Activated CD4-positive, alpha-beta T cell treated with anti-CD3 and anti-CD28 coated beads, Interleukin-2, Interleukin-4, amounts not matched to agents 100 ng/mL and 50 ng/mL, durations not matched to agents 16 hours and 8 hours (primary cell): ENCODE data around the gene GMDS.

Experiments used
- DNase-seq: peaks from one replicate; pipeline ENCODE4 v3.0.0-alpha.2; 2020; ENCODE audit warnings: low spot score

The GMDS gene

DNA sequence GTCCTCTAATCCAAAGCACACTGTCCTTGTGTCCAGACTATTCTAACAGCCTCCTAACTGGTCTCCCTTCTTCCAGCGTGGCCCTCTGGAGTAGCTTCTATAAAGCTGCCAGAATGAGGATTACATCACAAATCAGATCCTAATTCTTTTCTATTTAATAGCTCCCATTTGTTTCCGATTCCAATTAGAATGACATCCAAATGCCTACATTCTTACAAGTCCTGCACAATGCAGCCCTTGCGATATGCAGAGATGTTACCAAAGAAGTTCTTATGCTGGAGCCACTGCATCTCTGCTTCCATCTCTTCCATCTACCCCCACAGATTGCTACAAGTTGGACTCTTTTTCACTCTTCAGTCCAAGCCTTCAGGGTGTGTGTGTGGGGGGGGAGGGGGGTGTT, 40.0 kb downstream of the GMDS start:
- DNase-seq, result no peak

DNA sequence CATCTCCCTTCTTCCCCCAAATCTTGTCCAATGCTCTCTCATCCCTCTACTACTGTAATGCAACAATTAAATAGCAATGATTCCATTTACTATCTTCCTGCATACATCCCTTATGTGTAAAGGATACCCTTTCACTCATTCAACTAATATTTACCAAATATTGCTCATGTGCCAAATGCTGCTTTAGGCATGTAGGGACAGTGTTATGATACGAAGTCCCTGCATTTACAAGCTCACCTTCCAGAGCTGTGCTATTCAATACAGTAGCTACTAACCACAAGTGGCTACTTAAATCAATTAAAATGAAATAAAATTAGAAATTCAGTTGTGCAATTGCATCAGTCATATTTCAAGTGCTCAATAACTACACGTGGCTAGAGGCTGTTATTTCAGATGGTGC, 41.1 kb downstream of the GMDS start:
- no peak for DNase-seq

DNA sequence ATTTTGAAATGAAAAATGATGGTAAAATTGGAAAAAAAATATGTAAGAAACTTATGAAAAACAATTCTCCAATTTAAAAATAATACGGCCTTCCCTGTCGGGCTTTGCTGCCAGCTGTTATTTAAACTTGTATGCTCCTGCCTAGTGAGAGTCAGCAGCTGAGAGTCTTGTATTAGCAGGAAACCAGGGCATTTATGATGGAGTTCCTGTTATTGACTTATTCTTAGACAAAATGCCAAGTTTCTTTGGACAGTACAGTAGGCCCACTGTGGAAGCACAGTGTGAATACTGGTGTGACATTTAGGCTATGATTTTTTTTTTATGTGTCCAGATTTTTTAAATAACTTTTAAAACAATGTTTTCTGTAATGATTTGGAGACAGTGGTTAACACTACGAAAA, 42.1 kb downstream of the GMDS start:
- no peak for DNase-seq

DNA sequence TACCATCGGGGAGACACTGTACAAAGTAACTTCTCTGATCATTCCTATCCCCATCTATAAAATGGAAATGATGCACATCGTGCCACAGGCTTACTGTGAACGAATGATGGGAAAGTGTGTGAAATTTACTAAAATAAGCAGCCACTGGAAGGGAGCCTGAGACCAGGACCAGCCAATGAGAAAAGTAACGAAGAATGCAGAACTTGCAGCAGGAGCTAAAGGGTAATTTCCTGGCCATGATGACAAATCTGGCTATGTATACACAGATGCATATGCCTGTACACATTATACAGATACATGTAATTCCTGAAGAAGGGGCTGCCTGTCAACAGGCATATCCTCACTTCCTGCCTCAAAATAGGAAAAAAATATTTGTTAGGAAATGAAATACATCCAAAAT, 47.4 kb downstream of the GMDS start:
- DNase-seq, result no peak

DNA sequence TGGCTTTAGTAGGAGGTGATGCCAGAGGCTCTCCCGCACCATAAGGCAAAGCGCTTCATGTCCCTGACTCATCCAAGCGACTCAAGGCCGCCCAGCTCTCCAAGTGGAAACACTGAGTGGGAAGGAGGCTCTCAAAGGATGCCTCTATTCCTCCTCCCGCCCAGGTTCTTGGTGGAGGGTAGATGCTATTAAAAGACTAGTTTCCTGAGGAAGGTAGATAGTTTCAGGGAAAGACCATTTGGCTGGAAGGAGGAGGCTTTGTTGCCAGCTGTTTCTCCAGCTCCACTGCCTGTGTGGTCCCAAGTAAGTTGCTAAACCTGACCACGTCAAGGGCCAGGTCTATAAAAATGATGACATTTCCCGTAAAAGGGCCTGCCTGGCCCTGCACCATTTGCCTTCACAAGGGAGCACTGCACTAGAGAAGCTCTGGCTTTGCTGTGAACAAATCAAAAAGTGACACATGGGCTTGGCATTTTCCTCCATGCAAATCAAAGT, 48.2 kb downstream of the GMDS start:
- no peak for DNase-seq

DNA sequence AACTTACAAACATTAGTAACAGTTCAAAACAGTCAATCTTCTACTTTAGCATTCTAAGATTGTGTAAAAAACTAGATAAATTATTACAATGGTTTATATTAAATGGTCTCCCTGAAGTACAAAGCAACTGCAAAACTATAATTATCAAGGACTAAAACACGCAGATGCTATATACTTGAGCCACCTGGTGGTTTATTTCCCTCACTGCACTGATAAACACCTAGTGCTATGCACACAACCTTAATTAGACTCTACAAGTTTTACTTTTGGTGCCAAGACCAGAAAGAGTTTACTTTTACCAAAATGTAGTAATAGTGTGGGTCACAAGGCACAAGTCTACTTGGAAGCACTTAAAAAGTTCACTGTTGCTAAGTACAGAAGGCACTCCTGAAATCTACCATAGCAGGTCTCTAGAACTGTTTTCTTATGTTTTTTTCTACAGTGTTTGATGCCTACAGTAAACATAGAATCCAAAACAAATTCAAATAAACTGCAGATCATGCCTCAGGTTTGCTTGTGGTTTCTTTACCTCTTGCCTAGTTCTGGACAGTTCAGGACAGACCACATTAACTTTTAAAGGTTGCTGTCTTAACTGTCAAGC, 49.2 kb downstream of the GMDS start:
- peak; percentile 46 for DNase-seq

DNA sequence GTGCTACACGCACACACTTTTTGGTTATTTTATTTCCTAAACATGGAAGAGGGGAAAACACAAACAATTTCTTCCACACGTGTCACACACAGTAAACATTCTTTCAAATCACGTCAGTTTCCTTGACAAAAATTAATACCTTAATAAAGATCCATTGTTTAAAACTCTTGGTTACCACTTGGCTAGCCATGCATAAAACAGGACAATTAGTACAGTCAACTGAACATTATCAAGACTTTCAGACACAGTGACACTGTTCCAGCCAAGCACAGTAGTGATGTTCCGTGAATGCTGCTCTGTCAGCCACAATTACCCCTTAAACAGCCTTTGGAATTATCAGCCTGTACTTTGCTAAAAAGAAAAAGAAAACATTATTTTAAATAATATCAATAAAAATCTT, 50.8 kb downstream of the GMDS start:
- DNase-seq, result no peak

DNA sequence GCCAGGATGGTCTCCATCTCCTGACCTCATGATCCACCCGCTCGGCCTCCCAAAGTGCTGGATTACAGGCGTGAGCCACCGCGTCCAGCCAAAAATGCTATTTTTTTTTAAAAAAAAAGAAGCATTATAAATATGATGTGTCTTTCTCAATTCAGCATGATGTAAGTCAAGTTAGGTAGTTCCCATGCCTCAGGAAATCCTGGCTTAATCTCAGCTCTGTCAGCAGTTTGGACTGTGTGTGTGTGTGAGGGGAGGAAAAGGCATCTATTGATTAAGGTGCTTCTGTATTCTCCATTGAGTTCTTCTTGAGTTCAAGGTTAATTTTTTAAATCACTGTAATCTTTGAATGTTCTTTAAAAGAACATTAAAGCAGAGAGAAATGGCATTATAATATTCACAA, 51.5 kb downstream of the GMDS start:
- DNase-seq, result no peak

DNA sequence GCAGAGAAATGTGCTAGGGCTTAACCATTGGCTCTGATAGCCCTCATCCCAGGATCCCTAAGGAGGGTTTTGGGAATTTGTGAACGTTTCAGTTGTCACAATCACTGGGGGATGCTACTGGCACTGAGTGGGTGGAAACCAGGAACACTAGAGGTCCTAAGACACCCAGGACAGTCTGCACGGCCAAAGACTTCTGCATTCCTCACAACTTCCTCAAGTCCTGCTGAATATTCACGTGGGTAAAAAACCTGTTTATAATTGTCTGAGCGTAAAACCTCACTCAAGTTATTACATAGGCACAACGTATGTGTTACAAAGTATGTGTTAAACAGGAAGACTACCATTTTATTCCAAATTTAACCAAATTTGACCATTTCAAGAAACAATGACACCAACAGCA, 52.4 kb downstream of the GMDS start:
- DNase-seq, result no peak

DNA sequence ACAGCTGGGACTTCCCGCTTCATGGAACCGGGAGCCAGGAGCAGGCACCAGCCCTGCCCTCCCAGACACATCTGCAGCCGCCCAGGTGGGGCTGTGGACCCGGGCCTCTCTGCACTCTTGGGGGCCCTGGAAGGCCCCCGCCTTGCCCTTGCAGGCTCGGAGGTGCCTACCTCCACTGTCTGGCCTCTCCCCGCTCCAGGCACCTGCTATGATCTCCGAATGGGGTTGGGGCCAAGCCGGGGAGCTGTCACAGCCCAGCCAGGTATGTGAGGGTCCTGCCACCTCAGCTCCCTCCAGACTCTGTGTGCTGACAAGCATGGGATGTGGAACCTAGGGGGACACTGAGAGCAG, 54.0 kb downstream of the GMDS start:
- no peak for DNase-seq

DNA sequence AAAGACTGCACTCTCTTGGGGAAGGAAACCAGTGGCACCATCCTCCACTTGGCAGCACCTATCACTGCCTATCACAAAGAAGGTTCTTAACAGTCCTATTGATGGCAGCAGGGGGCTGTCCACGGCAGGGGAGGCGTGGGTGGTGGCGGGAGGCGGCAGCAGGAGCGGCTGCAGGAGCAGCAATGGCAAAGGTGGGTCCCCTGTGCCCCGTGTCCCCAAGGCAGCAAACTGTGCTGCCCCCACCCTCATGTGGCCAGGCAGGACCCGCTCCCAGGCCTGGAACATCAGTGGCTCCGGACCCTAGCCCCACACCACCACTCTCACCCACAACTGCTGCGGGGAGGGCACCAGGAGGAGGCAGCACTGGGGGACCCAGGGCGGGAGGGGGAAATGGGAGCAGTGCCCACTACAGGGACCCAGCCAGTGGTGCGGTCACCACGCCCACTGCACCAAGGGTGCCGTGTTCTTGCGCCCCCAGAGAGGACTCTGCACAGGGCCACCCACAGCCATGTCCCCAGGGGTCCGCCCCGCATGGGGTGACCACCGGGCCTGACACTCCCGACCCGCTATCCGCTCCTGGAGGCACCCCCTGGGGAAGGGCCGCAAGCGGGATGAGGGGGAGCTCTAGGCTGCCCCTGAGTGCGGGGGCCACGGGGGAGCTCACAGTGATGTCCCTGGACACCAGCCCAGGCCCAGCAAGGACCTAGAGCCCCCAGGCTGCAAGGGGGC, 54.6 kb downstream of the GMDS start:
- no peak for DNase-seq

DNA sequence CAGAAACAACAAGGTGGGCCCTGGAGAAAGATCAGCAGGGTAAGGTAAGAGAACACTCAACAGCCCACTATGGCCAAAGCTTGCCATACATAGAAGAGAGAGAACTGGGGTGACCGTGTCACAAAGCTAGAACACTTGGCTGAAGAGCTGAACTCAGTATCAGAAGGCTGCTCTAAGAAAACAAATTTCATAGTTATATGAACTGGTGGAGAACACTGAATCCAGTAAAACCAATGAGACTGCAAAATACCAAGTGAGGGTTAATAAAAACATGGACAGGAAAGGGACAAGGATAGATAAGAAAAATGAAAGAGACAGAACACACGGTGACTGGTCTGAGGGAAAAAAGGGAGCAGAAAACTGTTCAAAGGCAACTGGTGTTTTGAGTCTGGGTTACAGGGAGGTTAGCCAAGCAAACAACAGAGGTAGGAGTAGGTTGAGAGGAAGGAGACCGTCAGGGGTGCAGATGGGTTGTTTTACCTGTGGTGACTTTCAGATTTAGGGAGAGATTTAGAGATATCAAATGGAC, 56.5 kb downstream of the GMDS start:
- no peak for DNase-seq

DNA sequence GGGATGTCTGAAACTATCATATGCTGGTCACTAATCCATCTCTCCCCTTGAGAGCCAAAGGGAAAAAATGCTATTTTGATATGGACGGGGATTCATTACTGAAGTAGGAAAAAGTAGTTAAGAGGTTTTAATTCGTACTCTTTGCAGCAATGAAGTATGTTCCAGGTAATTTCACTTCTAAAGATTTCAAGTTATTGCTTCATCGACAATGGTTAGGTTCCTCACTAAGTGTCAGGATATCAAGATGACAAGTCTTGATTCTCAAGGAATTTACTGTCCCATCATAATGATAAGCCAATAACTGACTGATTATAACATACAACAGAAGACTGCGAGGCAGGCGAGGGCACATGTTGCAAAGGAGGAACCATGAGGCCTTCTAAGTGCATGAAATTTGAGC, 57.0 kb downstream of the GMDS start:
- no peak for DNase-seq

DNA sequence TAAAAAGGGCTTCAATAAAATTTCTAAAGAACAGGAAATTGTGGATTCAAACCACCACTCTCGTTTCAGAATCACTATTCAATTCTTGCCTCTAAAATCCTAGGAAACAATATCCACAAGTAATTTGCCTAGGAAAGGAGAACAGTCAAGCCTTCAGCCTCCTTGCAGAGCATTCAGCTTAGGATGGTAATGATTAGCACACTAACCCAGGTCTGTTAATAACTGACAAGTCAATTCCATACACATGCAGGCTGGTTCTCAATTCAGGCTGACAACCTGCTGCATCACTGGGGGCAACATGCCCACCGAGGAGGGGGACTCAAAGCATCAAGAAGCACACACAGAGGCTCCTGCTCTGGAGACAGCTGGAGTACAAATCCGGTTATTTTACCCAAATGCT, 57.6 kb downstream of the GMDS start:
- DNase-seq, result no peak

DNA sequence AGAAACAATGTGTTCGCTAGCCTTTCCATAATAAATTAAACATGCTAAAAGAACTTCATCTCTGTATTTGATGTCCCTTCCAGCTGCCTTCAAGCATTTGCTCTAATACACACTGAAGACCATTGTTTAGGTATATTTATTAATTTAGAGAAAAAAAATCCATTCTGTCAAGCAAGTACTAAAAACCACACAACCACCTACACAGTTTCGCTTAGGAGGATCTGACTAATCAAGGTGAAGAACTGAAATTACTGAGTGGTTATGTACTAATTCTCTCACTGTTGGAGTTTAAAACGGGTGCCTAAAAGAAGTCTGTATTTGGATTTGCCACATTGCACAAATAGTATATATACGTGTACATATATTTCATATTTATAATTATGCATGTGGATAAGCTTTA, 58.9 kb downstream of the GMDS start:
- peak; percentile 58 for DNase-seq

DNA sequence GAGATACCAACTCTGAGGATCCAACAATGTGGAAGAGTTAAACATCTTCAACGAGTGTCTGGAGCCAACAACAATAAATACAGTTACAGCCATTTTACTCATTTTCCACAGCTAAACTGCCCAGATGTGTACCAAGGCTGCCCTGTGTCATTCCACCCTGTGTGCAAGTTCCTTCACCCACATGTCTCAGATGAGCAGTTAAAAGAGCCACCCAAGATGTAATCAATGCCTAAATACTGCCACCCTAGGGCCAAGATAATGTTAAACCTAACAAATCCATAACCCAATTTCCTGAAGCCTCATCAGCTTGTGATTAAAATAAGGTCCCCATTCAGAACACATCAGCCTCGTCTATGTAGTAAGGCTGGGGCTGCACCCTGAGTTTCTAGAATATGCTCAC, 59.9 kb downstream of the GMDS start:
- DNase-seq, result no peak

DNA sequence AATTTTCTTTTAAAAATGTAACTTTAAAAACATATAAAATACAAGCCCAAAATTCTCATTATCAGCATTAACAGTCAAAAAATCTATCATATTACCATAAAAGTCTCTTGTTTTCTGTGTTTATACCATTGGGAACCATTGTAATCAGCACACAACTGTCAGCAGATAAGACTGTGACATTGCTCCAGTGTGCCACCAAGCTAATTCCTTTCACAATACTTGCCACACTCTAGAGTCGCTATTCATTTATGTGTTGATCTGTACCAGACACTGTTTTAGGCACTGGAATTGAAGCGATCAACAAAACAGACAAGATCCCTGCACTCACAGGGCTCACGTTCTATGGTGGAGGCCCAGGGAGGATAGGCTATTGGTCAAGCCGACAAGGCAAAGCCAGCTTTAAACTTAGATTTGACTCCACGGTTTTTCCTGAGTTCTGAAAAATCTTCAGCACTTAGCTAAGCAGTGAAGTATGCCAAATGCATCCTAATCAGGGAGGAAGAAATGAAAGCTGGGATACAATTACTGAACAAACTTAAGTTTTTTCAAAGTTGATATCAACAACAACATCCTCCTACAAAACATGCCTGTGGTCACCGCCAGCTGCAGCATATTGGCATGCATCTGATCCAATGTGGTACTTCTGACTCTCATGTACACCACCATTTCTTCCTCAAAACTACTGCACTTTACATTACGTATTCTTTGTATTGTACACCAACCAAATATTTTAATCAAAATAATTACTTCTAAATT, 60.5 kb downstream of the GMDS start:
- DNase-seq, result no peak

DNA sequence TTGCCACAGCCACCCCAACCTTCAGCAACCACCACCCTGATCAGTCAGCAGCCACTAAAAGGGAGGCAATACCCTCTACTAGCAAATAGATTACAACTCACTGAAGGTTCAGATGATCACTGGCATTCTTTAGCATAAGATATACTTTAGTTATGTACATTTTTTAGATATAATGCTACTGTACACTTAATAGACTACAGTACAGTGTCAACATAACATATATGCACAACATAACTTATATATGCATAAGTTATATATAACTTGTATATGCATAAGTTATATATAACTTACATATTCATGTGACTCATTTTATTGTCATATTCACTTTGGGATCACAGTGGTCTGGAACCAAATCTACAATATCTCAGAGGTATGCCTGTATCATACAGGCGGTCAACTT, 61.7 kb downstream of the GMDS start:
- DNase-seq, result no peak

DNA sequence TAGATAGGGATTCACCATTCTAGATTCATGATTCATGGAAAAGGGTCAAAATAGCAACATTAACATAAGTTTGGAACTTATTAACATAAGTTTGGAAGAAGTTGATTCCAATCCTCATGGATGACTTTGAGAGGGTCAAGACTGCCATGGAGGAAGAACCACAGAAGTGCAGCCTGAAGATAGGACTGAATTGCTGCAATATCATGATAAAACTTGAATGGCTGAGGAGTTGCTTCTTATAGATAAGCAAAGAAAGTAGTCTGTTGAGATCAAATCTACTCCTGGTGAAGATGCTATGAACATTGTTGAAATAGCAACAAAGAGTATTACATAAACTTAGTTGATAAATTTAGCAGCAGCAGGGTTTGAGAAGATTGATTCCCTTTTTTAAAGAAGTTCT, 62.2 kb downstream of the GMDS start:
- no peak for DNase-seq

DNA sequence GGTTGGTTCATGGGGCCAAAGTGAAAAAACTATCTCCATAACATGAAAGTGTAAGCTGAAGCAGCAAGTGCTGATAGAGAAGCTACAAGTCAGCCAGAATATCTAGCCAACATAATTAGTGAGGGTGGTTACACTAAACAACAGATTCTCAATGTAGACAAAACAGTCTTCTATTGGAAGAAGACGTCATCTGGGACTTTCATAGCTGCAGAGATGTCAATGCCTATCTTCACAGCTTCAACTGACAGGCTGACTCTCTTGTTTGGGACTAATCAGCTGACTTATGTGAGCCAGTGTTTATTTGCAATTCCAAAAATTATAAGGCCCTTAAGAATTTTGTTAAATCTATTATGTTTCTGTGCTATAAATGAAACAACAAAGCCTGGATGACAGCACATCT, 63.2 kb downstream of the GMDS start:
- DNase-seq, result no peak

DNA sequence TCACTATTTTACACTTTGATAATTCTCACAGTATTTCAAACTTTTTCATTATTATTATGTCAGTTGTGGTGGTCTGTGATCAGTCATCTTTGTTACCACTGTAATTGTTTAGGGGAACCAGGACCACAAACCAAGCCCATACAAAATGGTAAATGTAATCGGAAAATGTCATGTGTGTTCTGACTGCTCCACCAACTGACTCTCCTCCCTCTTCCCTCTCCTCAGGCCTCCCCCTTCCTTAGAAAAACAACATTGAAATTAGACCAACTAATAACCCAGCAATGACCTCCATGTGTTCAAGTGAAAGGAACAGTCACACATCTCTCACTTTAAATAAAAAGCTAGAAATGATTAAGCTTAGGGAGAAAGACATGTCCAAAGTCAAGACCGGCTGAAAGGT, 63.8 kb downstream of the GMDS start:
- no peak for DNase-seq

DNA sequence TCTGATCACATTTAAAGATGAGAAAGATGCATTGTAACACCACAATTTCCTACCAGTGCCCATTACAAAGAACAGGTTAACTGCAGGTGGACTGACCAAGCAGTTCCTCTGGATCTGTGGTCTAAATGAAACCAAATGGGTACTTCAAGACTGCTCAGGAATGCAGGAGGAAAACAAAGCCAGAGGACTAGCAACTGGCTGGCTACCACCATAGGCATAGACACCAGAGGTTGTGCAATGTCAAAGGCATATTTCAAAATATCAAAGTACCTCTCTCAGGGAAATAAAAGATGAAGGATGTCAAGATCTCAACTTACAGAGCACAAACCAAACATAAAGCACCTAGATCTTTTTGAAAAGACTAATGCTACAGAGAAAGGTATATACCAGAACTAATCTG, 65.5 kb downstream of the GMDS start:
- DNase-seq, result no peak

DNA sequence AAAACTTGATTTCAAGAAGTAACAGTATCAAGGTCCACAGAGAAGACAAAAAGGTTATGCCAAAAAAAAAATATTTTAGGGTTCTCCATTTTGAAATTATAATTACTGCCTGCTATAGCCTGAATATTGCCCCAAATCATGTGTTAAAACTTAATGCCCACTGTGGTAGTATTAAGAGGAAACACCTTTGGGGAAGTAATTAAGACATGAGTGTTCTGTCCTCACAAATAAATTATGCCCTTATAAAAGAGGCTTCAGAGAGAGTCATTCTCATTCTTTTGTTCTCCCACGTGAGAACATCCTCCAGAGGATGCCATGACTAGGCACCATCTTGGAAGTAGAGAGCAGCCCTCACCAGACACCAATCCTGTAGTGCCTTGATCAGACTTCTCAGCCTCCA, 66.2 kb downstream of the GMDS start:
- no peak for DNase-seq
